Prostate gland (tissue), 2 donors: Measurements from ENCODE around the gene RPTOR.

Source experiments
- POLR2AphosphoS5 ChIP-seq: sonication (generic); formaldehyde crosslinking; IDR thresholded peaks from one replicate; pipeline ENCODE4 v1.6.1; 2017; ENCODE audit warnings: antibody characterized with exemption
- TF ChIP-seq, protein P1 (sequence below), 4 experiments: fragments of 200-600 bp in 2 of 4; fragments of 450-650 bp in 2 of 4; sonication (generic) in 2 of 4; IDR thresholded peaks; 1 replicate in 3 of 4; 2 replicates in 1 of 4; pipeline ENCODE4 v1.5.1; 2016 to 2019; ENCODE audit warnings: antibody characterized with exemption in 4 of 4, mild to moderate bottlenecking in 2 of 4, moderate library complexity in 2 of 4

DNA sequence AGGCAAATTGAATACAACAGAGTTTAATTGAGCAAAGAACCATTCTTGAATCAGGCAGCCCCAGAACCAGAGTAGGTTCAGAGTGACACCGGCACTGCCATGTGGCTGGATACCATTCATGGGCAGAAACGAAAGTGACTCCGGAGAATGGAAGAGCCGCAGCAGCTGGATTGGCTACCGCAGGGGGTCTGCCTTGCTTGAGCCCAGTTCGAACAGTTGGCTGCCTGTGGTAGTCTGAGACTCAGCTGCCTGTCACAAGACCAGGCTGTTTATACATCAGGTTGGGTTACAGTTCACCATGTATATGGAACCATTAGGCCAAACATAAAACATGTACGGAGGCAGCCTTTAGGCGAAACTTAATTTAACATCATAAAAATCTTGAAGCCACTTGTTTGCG lies 241.8 kb downstream of the RPTOR start:
- TF ChIP-seq POLR2AphosphoS5, result no peak
- TF ChIP-seq, protein P1, sequence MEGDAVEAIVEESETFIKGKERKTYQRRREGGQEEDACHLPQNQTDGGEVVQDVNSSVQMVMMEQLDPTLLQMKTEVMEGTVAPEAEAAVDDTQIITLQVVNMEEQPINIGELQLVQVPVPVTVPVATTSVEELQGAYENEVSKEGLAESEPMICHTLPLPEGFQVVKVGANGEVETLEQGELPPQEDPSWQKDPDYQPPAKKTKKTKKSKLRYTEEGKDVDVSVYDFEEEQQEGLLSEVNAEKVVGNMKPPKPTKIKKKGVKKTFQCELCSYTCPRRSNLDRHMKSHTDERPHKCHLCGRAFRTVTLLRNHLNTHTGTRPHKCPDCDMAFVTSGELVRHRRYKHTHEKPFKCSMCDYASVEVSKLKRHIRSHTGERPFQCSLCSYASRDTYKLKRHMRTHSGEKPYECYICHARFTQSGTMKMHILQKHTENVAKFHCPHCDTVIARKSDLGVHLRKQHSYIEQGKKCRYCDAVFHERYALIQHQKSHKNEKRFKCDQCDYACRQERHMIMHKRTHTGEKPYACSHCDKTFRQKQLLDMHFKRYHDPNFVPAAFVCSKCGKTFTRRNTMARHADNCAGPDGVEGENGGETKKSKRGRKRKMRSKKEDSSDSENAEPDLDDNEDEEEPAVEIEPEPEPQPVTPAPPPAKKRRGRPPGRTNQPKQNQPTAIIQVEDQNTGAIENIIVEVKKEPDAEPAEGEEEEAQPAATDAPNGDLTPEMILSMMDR (IDR thresholded peaks at IDR 0.05), result no peak
